Measurements from ENCODE around the gene TTYH3. TPM values are rescaled to one million over a fixed set of nuclear protein-coding genes. Genes with fewer than 3 reads are reported as not detected.

Gene TTYH3
- total RNA-seq, 1 experiment from 2014 or later, result 122 TPM

- H3K36me3 Mint-ChIP-seq (ENCODE audit: insufficient read depth in 1 of 3, low read depth in 3 of 3), result peaks cover 19 to 27% (median 24%) of the 10 kb centered on the region in 3 experiments; a peak in 6 of 7 replicates
- H3K9me3 Mint-ChIP-seq, result no peaks in the 10 kb centered on the region
- peaks cover 3% of the 10 kb centered on the region for H3K79me1 ChIP-seq (ENCODE audit: insufficient read depth, low read depth, low read length, poor library complexity, severe bottlenecking)
- H3K79me2 ChIP-seq (ENCODE audit: insufficient read depth, low read length), result no peaks in the 10 kb centered on the region; the same call in 1 of the 2 replicates
- no peak overlapping the region for H2AFZ ChIP-seq (ENCODE audit: low read length)
- no peak overlapping the region for H3K4me3 Mint-ChIP-seq
- no peak overlapping the region for H2BK15ac ChIP-seq (ENCODE audit: low read depth, low read length)
- no peaks in the 10 kb centered on the region for H4K20me1 ChIP-seq (ENCODE audit: control insufficient read depth, insufficient read depth, insufficient read length)
- no peak overlapping the region for H2BK20ac ChIP-seq (ENCODE audit: low read depth, low read length, poor library complexity, severe bottlenecking)
- H4K91ac ChIP-seq (ENCODE audit: insufficient read length, low read depth, low read length), result no peak overlapping the region
- H3K27ac Mint-ChIP-seq, result no peak overlapping the region
- no peak overlapping the region; the same call in 1 of the 2 replicates for H3K14ac ChIP-seq (ENCODE audit: insufficient read depth, low read length)
- no peak overlapping the region for H2BK5ac ChIP-seq (ENCODE audit: insufficient read length, low read length)
- no peak overlapping the region for H3K9ac ChIP-seq (ENCODE audit: extremely low read depth, insufficient read length, low read length)
- no peak overlapping the region for H3K23ac ChIP-seq (ENCODE audit: insufficient read length, low read depth, low read length)
- H3K9me3 ChIP-seq (ENCODE audit: control insufficient read depth, low read depth, low read length), result no peaks in the 10 kb centered on the region
- no peak overlapping the region for H4K8ac ChIP-seq (replicated peaks; ENCODE audit: insufficient read length, low read depth, low read length)
- H2AK5ac ChIP-seq (ENCODE audit: insufficient read length, low read length), result no peak overlapping the region
- peaks cover 3% of the 10 kb centered on the region; the same call in 1 of the 2 replicates for H3K4me1 ChIP-seq (ENCODE audit: insufficient read depth, low read length)
- TF ChIP-seq CTCF (conservative IDR thresholded peaks at IDR 0.05), result no peak
- DNase-seq, result no peak
- no peak overlapping the region for H3K27ac ChIP-seq (ENCODE audit: insufficient read length, low read depth, low read length)
- H3K23me2 ChIP-seq (ENCODE audit: insufficient read length, low read depth, low read length, poor library complexity, severe bottlenecking), result no peaks in the 10 kb centered on the region
- WGBS (ENCODE audit: extremely low coverage, insufficient read length, low lambda C conversion rate), result no CpG with 5 or more reads among the region's 15 CpGs
- H3K4me2 ChIP-seq (ENCODE audit: insufficient read depth, insufficient read length, low read length), result no peak overlapping the region
- H3T11ph ChIP-seq (ENCODE audit: low read length), result no peak overlapping the region
- H3K4ac ChIP-seq (ENCODE audit: low read depth, low read length), result no peak overlapping the region
- H4K5ac ChIP-seq (ENCODE audit: insufficient read length, low read depth, low read length), result no peak overlapping the region
- no peaks in the 10 kb centered on the region for H3K27me3 ChIP-seq (ENCODE audit: insufficient read depth, low read length)
- H3K27me3 Mint-ChIP-seq (ENCODE audit: low read depth), result no peaks in the 10 kb centered on the region
- H2BK12ac ChIP-seq (ENCODE audit: insufficient read length, low read depth, low read length), result no peak overlapping the region
- no peak overlapping the region for H3K18ac ChIP-seq (ENCODE audit: insufficient read length, low read depth, low read length)
- H3K56ac ChIP-seq (ENCODE audit: insufficient read length, low read depth, low read length), result no peak overlapping the region
- no peak overlapping the region for H2BK120ac ChIP-seq (ENCODE audit: low read depth, low read length, poor library complexity, severe bottlenecking)
- H3K4me1 Mint-ChIP-seq, result peaks cover 14 to 26% of the 10 kb centered on the region in 2 experiments
Measured at GRCh38 chr7:2647594-2648172, 15.9 kb downstream of the TTYH3 start.
